Glomerular visceral epithelial cell (primary cell): ENCODE data around the gene IKBKE.

Experiments used
- DNase-seq: peaks from one replicate; pipeline ENCODE4 v3.0.0-alpha.2; 2016; ENCODE audit errors: extremely low spot score

Gene IKBKE

GRCh38 chr1:206540044-206540780 is 69.9 kb downstream of the IKBKE start:
- no peak for DNase-seq

- DNase-seq, result no peak
These were observed 71.1 kb downstream of the IKBKE start for GRCh38 chr1:206541236-206541833.

DNA sequence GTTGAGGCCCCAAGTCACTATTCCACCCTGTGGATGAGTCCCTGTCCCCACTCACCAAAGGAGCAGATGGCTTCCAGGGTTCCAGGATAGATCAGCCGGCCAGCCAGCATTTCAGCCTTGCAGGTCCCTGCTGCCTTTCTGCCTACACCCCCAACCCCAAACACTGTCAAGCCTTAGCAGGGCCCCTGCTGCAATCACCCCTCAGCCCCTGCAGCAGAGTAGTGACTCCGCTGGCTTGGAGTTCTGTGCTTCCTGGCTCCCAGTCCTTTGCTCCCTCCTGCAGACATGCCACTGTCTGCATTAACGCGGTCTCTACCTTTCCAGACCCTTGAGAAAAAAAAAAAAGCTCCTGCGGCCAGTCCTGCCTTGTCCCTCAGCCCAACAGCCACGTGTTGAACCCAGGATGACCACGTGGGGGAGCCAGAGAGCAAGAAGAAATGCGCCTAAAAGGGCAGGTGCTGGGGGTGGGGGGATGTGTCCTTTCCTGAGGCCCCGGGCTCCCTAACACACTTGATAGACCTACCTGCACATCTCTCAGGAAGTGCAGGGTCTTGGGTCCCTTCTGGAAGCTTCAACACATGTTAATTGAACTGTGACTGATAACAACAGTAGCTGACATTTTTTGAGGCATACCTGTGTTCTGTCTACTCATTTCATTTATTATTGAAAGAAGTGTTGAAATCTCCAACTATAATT is 74.4 kb downstream of the IKBKE start:
- peak; percentile 66 for DNase-seq

GRCh38 chr1:206545351-206545750 is 75.1 kb downstream of the IKBKE start:
- no peak for DNase-seq
